Neural progenitor cell (in vitro differentiated cells): ENCODE measurements around the gene LTBP1.

Experiments
- CTCF ChIP-seq: fragments of 200-600 bp; sonication (generic); IDR thresholded peaks from 2 replicates; pipeline ENCODE4 v1.5.1; 2017; ENCODE audit warnings: antibody characterized with exemption, mild to moderate bottlenecking
- EZH2phosphoT487 ChIP-seq: fragments of 200-600 bp; sonication (generic); IDR thresholded peaks from 2 replicates; pipeline ENCODE4 v1.6.1; 2017; ENCODE audit warnings: antibody characterized with exemption

- TF ChIP-seq CTCF (no peak), EZH2phosphoT487 (no peak)
Measured at GRCh38 chr2:33406622-33407021, 459.9 kb downstream of the LTBP1 start.
